GM12892 (cell line): Measurements from ENCODE around the gene FAM118A.

Experiments used
- POLR2A ChIP-seq: IDR thresholded peaks from 2 replicates; pipeline ENCODE4 v1.6.1; 2011; ENCODE audit warnings: low read depth, low read length, control low read depth
- TAF1 ChIP-seq: IDR thresholded peaks from 2 replicates; pipeline ENCODE4 v1.6.1; 2011; ENCODE audit warnings: low read depth, mild to moderate bottlenecking, control low read depth, low read length, borderline replicate concordance

DNA sequence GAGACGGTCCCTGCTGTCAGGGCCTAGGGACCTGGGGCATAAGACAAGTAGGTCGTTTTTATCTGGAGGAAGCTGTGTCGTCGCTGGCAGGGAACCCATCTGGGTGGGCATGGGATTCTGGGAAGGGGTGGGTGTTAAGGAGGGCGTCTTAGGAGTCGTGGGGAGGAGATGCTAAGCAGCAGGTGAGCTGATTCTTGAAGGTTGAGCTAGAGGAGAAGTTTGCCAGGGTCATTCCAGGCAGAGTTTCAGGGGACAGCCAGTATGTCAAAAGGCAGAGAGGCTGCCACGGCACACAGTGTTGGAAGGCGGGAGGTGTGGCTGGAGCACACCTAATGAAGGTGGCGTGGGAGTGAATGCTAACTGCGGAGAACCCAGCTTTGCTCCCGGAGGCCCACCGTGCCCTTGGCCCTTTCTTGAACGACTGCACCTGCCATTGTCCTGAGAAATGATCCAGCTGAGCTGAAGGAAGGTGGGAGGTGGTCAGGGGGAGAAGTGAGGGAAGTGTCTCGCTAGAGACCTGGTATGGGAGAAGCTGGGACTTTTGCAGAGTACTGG is 1.3 kb downstream of the FAM118A start:
- no peak for TF ChIP-seq POLR2A
- no peak for TF ChIP-seq TAF1
